ENCODE results near the gene ZNF469.
A peak's percentile ranks its signal among the peaks of the same experiment; 100 is the strongest.

Gene ZNF469

DNA sequence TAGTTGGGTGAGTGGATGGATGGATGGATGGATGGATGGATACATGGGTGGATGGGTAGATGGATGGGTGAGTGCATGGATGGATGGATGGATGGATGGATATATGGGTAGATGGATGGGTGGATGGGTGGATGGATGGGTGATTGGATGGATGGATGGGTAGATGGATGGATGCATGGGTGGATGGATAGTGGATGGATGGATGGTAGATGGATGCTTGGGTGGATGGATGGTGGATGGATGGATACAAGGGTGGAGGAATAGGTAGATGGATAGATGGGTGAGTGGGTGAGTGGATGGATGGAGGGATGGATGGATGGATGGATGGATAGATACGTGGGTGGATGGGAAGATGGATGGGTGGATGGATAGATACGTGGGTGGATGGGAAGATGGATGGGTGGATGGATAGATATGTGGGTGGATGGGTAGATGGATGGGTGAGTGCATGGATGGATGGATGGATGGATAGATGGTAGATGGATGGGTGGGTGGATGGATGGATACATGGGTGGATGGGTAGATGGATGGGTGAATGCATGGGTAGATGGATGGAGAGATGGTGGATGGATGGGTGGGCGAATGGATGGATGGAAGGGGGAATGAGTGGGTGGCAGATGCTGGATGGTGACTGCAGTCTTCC is 19.0 kb downstream of the ZNF469 start:
- H3K4me3 ChIP-seq (ENCODE audit: low read depth, low read length) = no peak overlapping the region
- TF ChIP-seq CTCF (conservative IDR thresholded peaks at IDR 0.05; ENCODE audit: low read depth, low read length) = no peak
- DNase-seq (ENCODE audit: low read depth) = no peak

- no peak for DNase-seq (ENCODE audit: low read depth)
- H3K4me3 ChIP-seq (ENCODE audit: low read depth, low read length) = no peak overlapping the region
- no peak for TF ChIP-seq CTCF (conservative IDR thresholded peaks at IDR 0.05; ENCODE audit: low read depth, low read length)
Measured at GRCh38 chr16:88402551-88403240, 19.9 kb downstream of the ZNF469 start.

DNA sequence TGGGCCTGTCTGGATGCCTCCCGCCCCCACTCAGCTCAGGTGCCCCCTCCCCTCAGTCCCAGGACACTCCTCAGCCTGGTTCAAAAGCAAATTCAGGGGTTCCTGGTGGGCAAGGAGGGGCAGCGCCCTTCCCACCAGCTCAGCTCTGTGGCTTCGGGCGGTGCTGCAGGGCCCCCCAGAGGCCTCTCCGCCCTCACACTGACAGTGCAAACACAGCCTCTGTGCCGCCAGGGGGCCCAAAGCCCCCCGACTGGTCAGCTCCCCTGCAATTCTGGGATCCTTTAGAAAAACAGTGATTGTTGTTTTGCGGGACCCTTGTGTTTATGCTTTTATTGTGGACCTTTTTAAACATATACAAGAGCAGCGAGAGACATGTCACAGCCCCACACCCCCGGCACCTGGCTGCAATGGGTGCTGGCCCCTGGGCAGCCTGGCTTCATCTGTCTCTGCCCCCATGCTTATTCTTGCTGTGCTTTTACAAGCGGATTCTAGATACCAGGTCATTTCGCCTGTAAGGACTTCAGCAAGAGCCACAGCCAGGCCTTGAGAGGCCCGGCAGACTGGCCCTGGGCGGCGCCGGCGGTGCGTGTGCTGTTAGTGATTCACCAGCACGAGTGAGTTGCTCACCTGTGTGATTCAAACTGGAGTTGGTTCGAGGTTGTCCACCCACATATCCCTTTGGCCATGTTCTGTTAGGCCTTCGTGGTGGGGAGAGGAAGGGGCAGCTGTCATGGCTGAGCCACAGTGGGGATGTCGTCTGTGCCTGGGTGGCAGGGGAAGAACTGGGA is 21.2 kb downstream of the ZNF469 start:
- TF ChIP-seq CTCF (conservative IDR thresholded peaks at IDR 0.05; ENCODE audit: low read depth, low read length) = no peak
- DNase-seq (ENCODE audit: low read depth) = no peak
- no peak overlapping the region for H3K4me3 ChIP-seq (ENCODE audit: low read depth, low read length)

DNA sequence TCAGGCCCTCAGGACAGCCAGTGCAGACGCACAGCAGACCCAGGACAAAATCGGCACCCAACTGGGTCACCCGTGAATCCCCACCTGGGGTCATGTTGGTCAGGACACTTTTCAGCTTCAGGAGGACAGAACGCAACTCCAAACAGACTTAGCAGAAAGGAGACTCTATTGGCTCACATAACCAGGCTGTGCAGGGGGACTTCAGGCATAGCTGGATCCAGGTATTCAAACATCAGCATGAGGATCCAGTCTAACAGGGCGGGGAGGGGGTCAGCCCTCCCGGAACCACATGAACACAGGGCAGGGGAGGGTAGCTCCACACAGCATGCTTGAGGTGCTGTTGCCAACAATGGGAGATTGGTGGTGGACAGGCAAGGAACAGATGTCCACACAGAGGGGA is 22.0 kb downstream of the ZNF469 start:
- TF ChIP-seq CTCF (conservative IDR thresholded peaks at IDR 0.05; ENCODE audit: low read depth, low read length) = no peak
- no peak overlapping the region for H3K4me3 ChIP-seq (ENCODE audit: low read depth, low read length)
- DNase-seq (ENCODE audit: low read depth) = no peak

DNA sequence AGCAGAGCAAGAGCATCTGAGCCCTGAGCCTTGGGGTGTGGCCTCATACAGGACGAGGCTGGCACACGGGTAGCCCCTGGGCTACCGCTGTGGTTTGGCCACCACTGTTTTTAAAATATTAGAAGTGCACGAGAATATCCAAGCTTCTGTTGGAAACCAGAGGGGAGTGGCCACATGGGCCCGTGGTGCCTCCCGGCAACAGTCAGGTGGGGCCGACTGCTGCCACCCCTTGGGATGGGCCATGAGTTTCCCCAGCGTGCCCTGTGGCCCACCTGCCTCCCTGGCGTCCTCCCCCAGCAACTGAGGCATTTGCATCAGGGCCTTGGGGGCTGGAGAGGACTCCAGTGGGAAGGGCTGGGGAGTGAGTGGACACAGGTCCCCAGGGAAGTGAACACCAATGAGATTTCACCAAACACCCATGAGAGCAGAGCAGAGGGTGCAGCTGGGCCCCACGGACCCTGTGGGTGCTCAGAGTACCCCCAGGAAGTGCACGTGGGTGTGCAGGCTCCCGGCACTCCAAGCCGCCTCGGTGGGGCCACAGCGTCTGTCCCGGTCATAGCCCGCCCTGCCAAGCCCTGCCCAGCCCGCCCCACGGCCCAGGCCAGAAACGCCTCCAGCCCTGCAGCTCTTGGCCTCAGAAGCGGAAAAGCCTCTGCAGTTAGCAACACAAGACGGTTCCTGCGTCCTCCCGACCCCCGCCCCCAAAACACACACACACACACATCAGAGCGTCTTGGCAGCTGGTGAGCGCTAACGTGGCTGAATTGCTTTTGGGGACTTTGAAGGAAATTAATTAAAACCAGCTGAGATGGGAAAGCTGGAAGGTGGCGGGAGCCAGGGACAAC is 22.7 kb downstream of the ZNF469 start:
- peak; percentile 53 for DNase-seq (ENCODE audit: low read depth)
- peak overlapping the region; percentile 28 for H3K4me3 ChIP-seq (ENCODE audit: low read depth, low read length)
- TF ChIP-seq CTCF (conservative IDR thresholded peaks at IDR 0.05; ENCODE audit: low read depth, low read length) = no peak

- peak overlapping the region; percentile 28 for H3K4me3 ChIP-seq (ENCODE audit: low read depth, low read length)
- peak; percentile 43 for TF ChIP-seq CTCF (conservative IDR thresholded peaks at IDR 0.05; ENCODE audit: low read depth, low read length)
- DNase-seq (ENCODE audit: low read depth) = no peak
Measured at GRCh38 chr16:88406096-88407041, 23.6 kb downstream of the ZNF469 start.

Data from choroid plexus epithelial cell (primary cell).